Esophagus (tissue), 2 donors: ENCODE data around the gene RB1. TPM values are rescaled to one million over a fixed set of nuclear protein-coding genes. Genes with fewer than 3 reads are reported as not detected.

Experiments
- H3K27ac ChIP-seq, 2 donors: one replicate each; pipeline ENCODE4 v1.5.1; 2013; ENCODE audit warnings: low read depth in 2 of 2, mild to moderate bottlenecking in 2 of 2, inconsistent platforms in 1 of 2, low read length in 1 of 2, moderate library complexity in 1 of 2
- H3K27me3 ChIP-seq, 2 donors: one replicate each; pipeline ENCODE4 v1.6.1; 2013; ENCODE audit warnings: low read length in 2 of 2, control low read depth in 1 of 2, mild to moderate bottlenecking in 1 of 2; ENCODE audit not compliant: insufficient read depth in 2 of 2, control insufficient read depth in 1 of 2
- H3K36me3 ChIP-seq, 2 donors: one replicate each; pipeline ENCODE4 v1.6.1; 2013; ENCODE audit warnings: low read length in 1 of 2; ENCODE audit not compliant: control insufficient read depth in 2 of 2, insufficient read depth in 2 of 2
- H3K4me1 ChIP-seq, 2 donors: one replicate each; pipeline ENCODE4 v1.6.1; 2013; ENCODE audit warnings: low read length in 1 of 2; ENCODE audit not compliant: control insufficient read depth in 2 of 2, insufficient read depth in 2 of 2
- H3K4me3 ChIP-seq, 2 donors: one replicate each; pipeline ENCODE4 v1.5.1; 2013; ENCODE audit warnings: low read length in 2 of 2, mild to moderate bottlenecking in 2 of 2, low read depth in 1 of 2, moderate library complexity in 1 of 2
- H3K9me3 ChIP-seq, 2 donors: one replicate each; pipeline ENCODE4 v1.6.1; 2013; ENCODE audit warnings: mild to moderate bottlenecking in 2 of 2, low read depth in 1 of 2, low read length in 1 of 2, moderate library complexity in 1 of 2; ENCODE audit not compliant: control insufficient read depth in 2 of 2, insufficient read depth in 1 of 2
- WGBS, 2 donors: extraction: QIAGEN DNeasy Blood & Tissue Kit; methylation state at CpG; one replicate each; pipeline ENCODE4 v1.1.7; 2013; 5-methylcytosine and 5-hydroxymethylcytosine counted together
- polyA plus RNA-seq, 2 donors: library from polyadenylated mRNA; stranded (reverse); fragments of 200-250 nt; gene quantifications; one replicate each; pipeline ENCODE4 v1.2.3, GENCODE V29; 2013
- donor health status: healthy with polysubstance abuse.
- donor health status: Bipolar disorder and iron deficiency.

Gene RB1
- polyA plus RNA-seq, 2 donors, result 15.5 to 17.4 TPM

GRCh38 chr13:48490241-48490640 lies 186.7 kb downstream of the RB1 start:
- Histone ChIP-seq H3K27me3 (no peaks in the 10 kb centered on the region), H3K36me3 (peaks cover 0 to 3% of the 10 kb centered on the region in 2 donors), H3K4me3 (no peak overlapping the region), H3K9me3 (no peaks in the 10 kb centered on the region), H3K27ac (no peak overlapping the region), H3K4me1 (peaks cover 2 to 3% of the 10 kb centered on the region in 2 donors)
- 92 to 93% methylated on average over 3 of the region's 3 CpGs for WGBS, 2 donors

DNA sequence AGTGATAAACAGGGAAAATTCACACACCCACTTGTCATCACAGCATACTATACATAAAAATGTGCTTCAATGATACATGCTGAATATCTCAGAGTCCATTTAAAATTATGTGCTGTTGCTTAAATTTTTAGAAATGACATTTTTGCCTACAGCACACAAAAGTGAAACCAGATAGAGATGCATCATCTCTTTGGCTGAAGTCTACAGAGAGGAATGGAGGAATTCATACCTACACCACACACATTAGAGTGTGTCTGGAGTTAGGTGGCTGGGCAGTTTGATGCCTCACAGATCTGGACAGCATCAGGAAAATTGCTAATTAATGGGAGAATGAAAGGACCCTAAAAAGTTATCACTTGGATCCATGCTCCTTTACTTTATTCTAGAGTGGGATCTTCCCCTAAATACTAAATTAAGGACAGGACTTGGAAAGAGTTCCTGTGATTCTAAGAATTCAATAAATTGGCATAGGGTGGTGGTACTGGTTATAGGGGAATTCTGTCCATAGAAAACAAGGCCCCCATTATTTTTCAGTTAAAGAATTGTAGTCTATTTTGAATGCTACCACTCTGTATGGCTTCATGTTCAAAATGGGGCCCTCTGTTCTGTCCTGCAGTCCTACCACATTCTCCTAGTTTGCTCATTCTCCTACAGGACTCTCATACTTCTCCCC lies 188.0 kb downstream of the RB1 start:
- Histone ChIP-seq H3K27ac (peak overlapping the region; percentile 64 to 65), H3K36me3 (peaks cover 0 to 3% of the 10 kb centered on the region in 2 donors), H3K27me3 (no peaks in the 10 kb centered on the region), H3K4me1 (peaks cover 2 to 3% of the 10 kb centered on the region in 2 donors), H3K4me3 (no peak overlapping the region), H3K9me3 (no peaks in the 10 kb centered on the region)

- Histone ChIP-seq H3K4me3 (peak overlapping the region in 1 of 2 donors; percentile 11), H3K27me3 (no peaks in the 10 kb centered on the region), H3K36me3 (peaks cover 0 to 3% of the 10 kb centered on the region in 2 donors), H3K27ac (peak overlapping the region; percentile 64 to 65), H3K9me3 (no peaks in the 10 kb centered on the region), H3K4me1 (peaks cover 2 to 3% of the 10 kb centered on the region in 2 donors)
- 60 to 81% methylated on average over 1 of the region's 1 CpG for WGBS, 2 donors
Observed at GRCh38 chr13:48492096-48492440, 188.5 kb downstream of the RB1 start.

DNA sequence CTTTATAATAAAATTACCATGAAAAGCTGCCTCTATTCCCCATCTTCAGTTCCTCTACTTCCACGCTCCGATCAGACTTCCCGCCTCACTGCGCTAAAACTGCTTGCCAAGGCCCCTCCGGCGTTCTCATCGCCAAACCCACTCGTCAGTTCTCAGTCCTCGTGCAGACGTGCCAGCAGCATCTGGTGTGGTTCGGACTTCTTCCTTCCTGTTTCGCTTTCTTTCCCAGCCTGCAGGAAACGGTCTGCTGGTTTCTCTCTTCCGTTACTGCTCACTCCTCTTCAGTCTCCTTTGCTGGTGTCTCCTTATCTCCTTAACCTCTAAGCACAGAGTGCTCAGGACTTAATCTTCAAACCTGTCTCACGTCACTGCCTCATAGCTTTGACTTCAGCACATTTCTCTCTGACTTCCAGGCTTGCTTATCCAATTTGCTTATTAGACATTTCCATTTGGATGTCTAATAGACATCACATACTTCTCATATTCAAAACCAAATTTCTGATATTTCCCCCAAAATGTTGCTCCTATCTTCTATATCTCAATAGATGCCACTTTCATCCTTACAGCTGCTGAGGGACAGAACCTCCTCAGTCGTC lies 189.0 kb downstream of the RB1 start:
- Histone ChIP-seq H3K4me1 (peaks cover 2 to 3% of the 10 kb centered on the region in 2 donors), H3K9me3 (no peaks in the 10 kb centered on the region), H3K27ac (peak overlapping the region; percentile 55 to 65), H3K27me3 (no peaks in the 10 kb centered on the region), H3K36me3 (peaks cover 0 to 3% of the 10 kb centered on the region in 2 donors), H3K4me3 (peak overlapping the region in 1 of 2 donors; percentile 11)
- WGBS, 2 donors, result 54 to 56% methylated on average over 16 of the region's 16 CpGs

- no peaks in the 10 kb centered on the region for H3K9me3 ChIP-seq
- no peaks in the 10 kb centered on the region for H3K27me3 ChIP-seq
- H3K36me3 ChIP-seq, result peaks cover 0 to 2% of the 10 kb centered on the region in 2 donors
- peaks cover 2 to 3% of the 10 kb centered on the region in 2 donors for H3K4me1 ChIP-seq
- peak overlapping the region; percentile 3 to 73 for H3K27ac ChIP-seq
- H3K4me3 ChIP-seq, result no peak overlapping the region
- 73 to 78% methylated on average over 4 of the region's 4 CpGs for WGBS, 2 donors
Observed at GRCh38 chr13:48493066-48493765, 189.7 kb downstream of the RB1 start.

GRCh38 chr13:48493851-48494250 lies 190.3 kb downstream of the RB1 start:
- Histone ChIP-seq H3K4me1 (peaks cover 2 to 3% of the 10 kb centered on the region in 2 donors), H3K27me3 (no peaks in the 10 kb centered on the region), H3K4me3 (no peak overlapping the region), H3K36me3 (no peaks in the 10 kb centered on the region), H3K27ac (peak overlapping the region in 1 of 2 donors; percentile 22), H3K9me3 (no peaks in the 10 kb centered on the region)
- 58 to 66% methylated on average over 2 of the region's 2 CpGs for WGBS, 2 donors

DNA sequence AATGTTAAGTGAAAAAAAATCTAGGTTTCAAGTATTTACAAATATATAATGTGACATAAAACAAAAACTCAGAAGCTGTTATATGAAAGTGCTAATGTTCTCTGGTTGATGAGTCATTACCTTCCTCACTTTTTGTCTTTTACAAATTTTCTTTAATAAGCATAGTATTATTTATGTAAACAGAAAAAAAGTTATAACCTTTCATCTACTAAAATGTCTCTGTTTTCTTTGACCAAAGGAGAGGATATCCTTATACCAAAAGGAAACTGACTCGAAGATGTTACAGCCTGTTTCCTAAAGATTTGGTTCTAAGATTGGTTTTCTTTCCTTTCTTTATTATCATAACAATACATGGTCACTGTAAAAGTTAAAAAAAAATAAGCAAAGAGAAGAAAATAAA lies 191.3 kb downstream of the RB1 start:
- 54 to 80% methylated on average over 1 of the region's 1 CpG for WGBS, 2 donors
- Histone ChIP-seq H3K27ac (no peak overlapping the region), H3K4me3 (no peak overlapping the region)

DNA sequence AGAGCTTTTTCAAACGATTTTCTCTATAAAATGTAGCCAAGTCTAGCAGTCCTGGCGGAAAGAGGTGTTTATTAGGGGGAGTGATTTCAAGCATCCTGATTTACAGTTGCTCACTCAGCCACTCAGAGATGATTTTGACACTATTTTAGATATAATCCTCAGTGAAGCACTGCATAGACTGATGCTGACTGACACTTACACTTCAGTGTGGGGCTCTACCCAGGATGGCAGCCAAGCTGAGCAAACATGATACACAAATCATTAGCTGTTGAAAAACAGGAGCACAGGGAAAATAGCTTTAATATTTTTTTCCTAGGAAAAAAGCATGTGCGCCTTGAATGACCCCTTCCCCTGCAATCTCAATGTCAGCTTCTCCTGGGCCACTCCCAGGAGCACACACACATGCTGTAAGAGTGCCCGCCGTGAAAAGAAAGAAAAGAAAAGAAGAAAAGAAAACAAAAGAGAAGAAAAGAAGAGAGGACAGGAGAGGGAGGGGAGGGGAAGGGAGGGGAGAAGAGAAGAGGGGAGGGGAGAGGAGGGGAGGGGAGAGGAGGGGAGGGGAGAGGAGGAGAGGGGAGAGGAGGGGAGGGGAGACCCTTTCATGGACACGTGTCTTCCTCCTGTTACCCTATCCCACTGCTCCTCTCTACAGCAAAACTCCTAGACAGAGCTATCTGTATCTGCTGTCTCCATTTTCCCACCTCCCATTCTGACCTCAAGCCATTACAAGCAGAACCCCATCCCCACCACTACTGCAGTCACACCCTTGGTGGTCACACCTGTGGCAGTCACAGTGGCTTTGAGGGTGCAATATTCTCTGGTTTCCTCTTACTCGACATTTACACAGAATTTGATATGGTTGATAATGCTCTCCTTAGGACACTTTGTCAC lies 193.0 kb downstream of the RB1 start:
- peaks cover 0 to 3% of the 10 kb centered on the region in 2 donors for H3K36me3 ChIP-seq
- H3K27me3 ChIP-seq, result no peaks in the 10 kb centered on the region
- peaks cover 2 to 3% of the 10 kb centered on the region in 2 donors for H3K4me1 ChIP-seq
- H3K4me3 ChIP-seq, result no peak overlapping the region
- 71 to 85% methylated on average over 5 to 7 of the region's 7 CpGs for WGBS, 2 donors
- H3K9me3 ChIP-seq, result no peaks in the 10 kb centered on the region
- no peak overlapping the region for H3K27ac ChIP-seq

More for the DNA sequence above, 191.3 kb downstream of the RB1 start:
- peaks cover 2 to 3% of the 10 kb centered on the region in 2 donors for H3K4me1 ChIP-seq
- H3K9me3 ChIP-seq, result no peaks in the 10 kb centered on the region
- peaks cover 0 to 3% of the 10 kb centered on the region in 2 donors for H3K36me3 ChIP-seq
- H3K27me3 ChIP-seq, result no peaks in the 10 kb centered on the region

DNA sequence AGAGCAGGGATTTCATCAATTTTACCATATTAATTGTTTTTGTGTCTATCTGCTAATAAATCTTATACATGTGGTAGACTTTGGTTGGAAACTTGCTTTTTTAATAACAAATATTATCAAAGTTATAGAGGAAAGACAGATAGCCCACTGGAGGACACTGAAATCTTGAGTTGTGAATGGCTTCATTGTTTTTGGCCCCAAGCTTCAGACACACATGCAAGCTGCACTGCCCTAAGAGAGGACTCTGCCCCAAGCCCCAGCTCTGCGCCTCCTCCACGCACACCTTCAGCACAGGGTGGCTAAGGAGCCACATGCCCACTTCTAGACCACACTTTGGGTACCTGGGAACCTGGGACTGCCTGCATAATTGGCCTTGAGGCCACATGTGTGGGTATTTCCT lies 194.1 kb downstream of the RB1 start:
- no peaks in the 10 kb centered on the region for H3K9me3 ChIP-seq
- WGBS, 2 donors, result 95 to 98% methylated on average over 2 of the region's 2 CpGs
- H3K36me3 ChIP-seq, result peaks cover 0 to 3% of the 10 kb centered on the region in 2 donors

More for the DNA sequence above, 194.1 kb downstream of the RB1 start:
- H3K4me1 ChIP-seq, result peaks cover 2 to 3% of the 10 kb centered on the region in 2 donors
- no peak overlapping the region for H3K4me3 ChIP-seq
- H3K27me3 ChIP-seq, result no peaks in the 10 kb centered on the region
- no peak overlapping the region for H3K27ac ChIP-seq
